GM18951 (cell line): ENCODE data around the gene FYN.

Source experiments
- POLR2A ChIP-seq: IDR thresholded peaks from 4 replicates; pipeline ENCODE4 v1.6.1; 2011; ENCODE audit warnings: mild to moderate bottlenecking; ENCODE audit not compliant: insufficient read length, insufficient read depth; ENCODE audit errors: extremely low read depth
- in situ Hi-C: fragments of 300-500 bp; cut with MboI; formaldehyde crosslinking; loops from one replicate; pipeline ENCODE4 v1.12.0; 2022; ENCODE audit warnings: low sequenced_read_pairs, mixed read lengths, inconsistent platforms; ENCODE audit not compliant: unreplicated experiment

Gene FYN

DNA sequence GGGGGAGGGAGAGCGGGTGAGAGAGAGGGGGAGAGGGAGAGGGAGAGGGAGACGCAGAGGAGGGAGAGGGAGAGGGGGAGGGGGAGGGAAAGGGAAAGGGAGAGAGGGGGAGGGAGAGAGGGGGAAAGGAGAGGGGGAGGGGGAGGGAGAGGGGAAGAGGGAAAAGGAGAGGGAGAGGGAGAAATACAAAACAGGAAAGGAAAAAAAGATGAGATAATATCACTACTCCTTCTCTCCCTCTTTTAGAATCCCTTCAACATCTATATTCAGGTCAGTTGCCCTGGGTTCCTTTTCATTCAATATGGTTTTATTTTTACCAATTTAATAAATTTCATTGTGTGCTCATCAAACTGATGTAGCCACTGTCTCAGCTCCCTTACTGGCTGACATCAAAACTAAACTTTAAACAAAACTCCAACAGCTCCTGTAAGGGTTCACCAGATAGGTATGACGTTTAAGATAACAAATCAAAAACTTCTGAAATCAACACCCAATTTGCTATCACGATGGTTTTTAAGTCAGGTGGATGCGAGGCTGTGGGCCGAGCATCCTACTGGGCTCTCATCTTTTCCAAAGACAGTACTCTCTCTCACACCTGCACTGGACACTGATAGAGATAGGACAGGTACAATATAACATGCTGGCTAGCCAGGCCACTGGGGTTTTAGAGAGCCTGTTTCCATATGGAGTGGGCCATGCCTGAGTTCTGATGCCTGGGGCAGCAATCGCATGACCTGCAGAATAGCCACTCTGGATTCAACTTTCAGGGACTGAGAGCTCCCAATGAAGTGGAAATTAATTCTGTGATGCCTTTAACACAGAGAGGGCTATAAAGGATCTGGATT, 99.5 kb downstream of the FYN start:
- in situ Hi-C loops, result no loop called here
- TF ChIP-seq POLR2A, result no peak

DNA sequence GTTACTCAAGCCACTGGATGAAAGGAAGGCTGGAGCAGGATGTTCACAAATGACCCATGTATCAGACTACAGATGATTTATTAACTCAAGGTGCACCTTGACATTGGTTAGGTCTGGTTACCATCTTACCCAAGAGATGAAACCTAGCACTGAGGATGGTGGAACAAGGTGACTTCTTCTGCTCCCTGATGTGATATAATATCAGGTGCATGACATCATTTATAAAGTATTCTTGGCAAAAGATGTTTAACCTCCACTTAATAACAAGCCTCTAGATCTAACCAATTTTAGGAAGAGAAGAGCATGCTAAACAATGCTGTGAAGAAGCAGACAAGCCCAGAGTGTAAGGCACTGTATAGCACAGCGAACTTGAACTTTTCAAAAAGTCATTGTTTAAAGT, 100.9 kb downstream of the FYN start:
- in situ Hi-C loops, result no loop called here
- no peak for TF ChIP-seq POLR2A

DNA sequence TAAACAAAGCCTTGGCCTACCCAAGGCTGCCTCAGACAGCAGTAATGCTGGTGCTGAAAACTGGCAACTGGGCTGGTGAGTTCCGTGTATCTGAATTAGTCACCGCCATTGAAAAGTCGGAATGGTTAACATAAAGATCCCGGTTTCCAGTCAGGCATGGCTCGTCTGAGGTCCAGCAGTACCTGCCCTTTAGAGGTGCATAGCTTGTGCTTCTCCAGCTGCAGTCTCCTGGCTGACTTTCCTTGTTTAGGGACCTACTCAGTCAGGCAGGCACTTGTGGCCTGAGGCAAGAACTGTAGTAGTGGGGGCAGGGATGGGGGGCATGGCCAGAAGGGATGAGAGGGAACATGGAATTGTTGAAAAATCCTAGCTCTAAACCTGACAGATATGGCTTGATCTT, 101.6 kb downstream of the FYN start:
- TF ChIP-seq POLR2A, result no peak
- in situ Hi-C loops, result no loop called here

DNA sequence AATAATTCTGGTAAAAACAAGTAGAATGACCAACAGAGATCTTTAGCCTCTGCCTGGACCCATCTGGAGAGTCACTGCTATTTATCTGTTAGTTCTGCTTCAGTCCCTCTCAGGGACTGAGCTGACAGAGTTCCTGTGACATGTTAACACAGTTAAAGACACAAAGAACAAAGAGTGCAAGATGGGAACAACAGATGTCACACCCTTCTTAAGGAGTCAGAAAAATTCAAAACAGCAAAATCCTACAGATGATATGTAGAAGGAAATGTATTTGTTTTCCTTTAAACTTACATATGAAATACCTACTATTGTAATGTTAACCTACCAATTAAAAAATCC, 102.2 kb downstream of the FYN start:
- in situ Hi-C loops, result no loop called here
- TF ChIP-seq POLR2A, result no peak

DNA sequence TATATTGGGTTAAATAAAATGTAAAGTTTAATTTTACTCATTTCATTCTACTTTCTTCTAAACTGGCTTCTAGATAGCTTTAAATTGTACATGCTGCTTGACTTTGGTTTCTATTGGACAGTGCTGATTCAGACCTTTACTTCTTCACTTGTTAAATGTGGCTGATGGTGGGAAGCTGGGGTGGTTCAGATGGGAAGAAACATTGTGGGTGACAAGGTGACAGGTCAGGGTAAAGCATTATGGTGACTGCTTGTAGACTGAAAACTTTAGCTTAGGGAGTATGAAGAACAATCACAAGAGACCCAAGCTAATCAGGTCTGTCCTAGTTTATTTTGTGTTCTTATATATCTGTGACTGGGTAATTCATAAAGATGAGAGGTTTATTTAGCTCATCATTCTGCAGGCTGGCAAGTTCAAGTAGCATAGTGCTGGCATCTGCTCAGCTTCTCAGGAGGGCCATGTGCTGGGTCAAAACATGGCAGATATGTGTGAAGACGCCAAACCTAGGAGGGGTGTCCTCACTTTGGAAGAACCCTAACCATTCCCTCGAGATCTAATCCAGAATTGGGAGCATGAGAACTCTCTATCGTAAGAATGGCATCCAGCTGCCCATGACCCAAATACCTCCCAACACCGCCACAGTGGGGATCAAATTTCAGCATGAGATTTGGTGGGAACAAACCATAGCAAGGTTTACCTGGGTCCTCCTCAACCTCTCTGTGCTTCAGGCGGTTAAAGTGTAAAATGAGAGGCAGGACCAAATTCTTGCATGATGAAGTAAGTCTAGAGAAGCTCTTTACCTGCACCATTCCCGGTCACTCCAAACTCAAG, 102.8 kb downstream of the FYN start:
- in situ Hi-C loops, result no loop called here
- no peak for TF ChIP-seq POLR2A

DNA sequence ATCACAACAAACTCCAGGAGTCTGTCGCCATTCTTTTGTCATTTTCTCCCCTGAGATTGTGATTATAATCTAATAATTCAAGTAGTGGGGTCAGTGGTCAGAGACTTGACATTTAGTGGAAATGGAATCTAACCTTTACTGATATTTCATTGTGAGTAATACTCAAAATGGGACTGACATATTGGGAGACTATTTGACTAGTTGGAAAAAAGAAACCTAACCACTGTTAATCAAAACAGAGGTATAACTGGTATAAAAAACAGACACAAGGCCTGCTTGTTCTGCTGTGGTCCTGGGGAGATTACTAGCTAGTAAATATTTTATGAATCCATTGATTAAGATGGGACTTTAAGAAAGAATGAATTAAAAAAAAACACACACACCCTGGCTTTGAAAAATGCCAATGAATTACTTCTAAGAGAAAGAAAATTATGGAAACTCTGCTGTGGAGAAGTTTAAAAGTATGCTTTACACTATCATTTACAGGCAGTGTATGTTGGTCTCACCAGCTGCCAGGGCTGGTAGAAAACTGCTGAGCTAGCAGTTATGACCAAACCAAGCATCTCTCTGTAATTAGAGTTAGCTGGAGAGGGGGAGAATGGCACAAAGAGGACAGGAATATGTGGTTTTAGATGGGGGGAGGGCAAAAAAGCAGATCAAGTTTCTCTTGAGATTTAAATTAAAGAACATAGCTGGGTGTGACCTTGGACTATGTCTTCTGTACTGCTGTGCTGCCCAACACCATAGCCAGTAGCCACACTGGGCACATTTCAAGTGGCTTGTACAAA, 103.7 kb downstream of the FYN start:
- TF ChIP-seq POLR2A, result no peak
- in situ Hi-C loops, result no loop called here

DNA sequence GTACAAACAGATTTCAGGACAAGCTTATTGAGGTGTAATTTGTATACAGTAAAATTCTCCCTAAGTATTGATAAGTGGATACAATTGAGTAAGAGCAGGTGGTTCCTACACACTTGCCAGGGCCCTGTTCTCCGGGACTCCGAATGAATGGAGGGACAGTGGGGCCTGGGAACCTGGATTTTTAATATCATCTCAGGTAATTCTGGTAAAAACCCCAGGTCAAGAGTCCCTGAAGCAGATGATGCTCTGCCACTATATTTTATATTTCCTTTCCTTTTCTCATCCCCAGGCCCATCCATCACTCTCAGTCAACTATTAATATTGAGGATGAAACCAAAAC, 104.9 kb downstream of the FYN start:
- in situ Hi-C loops, result no loop called here
- no peak for TF ChIP-seq POLR2A

DNA sequence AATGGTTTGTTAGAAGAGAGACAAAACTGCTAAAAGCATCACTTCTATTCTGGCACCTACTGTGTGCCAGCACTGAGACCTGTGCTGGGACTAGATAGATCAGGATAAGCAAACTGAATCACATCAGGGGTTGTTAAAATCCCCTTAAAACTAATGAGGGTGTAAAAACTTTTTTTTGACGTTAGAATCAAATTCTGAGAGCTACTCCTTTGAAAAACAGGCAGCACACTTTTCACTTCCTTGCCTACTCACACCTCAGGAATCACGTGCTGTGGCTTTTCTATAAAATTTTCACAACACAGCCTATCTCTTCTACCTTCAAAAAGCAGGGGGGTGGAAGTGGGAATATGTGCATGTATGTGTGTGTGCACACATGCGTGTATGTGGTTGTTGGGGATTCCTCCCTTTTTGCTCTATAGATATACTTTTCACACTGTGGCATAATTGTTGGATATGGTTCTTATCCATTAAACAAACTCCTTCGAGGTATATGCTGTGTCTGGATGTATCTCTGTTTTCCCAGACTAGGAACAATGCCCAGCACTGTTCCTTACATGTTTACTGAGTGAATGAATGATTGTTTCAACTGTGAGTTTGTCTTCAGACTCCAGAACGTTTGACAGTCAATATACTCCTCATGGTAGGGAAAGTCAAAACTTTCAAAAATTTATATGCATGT, 105.4 kb downstream of the FYN start:
- in situ Hi-C loops, result no loop called here
- TF ChIP-seq POLR2A, result no peak

DNA sequence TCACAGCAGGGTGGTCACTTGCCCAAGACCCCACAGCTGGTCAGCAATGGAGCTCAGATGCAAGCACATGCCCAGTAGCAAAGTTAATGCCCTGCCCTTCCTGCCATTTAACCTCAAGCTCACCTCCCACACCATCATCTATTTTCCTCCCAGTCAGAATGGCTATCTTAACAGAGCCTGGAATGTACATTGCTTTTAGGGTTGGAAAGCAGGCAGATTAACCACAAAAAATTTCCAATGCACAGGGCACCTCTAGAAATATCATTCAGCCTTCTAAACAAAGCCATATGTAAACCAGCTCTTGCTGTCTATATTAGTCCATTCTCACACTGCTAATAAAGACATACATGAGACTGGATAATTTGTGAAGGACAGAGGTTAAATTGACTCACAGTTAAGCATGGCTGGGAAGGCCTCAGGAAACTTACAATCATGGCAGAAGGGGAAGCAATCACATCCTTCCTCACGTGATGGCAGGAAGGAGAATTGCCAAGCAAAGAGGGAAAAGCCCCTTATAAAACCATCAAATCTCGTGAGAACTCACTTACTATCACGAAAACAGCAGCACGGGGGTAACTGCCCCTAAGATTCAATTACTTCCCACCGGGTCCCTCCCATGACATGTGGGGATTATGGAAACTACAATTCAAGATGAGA, 106.9 kb downstream of the FYN start:
- no peak for TF ChIP-seq POLR2A
- in situ Hi-C loops, result no loop called here

DNA sequence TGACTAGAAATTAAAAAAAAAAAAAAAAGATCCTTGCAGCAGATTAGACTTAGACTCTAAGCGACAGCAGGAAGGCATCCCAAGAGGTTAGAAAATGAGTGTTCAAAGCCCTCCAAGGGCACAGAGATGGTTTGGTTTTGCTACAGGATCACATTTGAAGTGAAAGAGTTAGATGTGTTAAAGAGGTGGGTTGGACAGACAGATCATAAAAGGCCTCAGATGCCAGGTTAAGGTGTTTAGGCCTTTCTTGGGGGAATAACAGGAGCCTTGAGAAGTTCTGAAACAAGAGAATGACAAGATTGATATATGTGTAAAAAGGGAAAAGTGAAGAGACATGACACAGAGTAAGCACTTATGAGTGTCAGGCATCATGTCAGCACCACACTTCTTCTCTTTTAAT, 107.5 kb downstream of the FYN start:
- no peak for TF ChIP-seq POLR2A
- in situ Hi-C loops, result no loop called here

DNA sequence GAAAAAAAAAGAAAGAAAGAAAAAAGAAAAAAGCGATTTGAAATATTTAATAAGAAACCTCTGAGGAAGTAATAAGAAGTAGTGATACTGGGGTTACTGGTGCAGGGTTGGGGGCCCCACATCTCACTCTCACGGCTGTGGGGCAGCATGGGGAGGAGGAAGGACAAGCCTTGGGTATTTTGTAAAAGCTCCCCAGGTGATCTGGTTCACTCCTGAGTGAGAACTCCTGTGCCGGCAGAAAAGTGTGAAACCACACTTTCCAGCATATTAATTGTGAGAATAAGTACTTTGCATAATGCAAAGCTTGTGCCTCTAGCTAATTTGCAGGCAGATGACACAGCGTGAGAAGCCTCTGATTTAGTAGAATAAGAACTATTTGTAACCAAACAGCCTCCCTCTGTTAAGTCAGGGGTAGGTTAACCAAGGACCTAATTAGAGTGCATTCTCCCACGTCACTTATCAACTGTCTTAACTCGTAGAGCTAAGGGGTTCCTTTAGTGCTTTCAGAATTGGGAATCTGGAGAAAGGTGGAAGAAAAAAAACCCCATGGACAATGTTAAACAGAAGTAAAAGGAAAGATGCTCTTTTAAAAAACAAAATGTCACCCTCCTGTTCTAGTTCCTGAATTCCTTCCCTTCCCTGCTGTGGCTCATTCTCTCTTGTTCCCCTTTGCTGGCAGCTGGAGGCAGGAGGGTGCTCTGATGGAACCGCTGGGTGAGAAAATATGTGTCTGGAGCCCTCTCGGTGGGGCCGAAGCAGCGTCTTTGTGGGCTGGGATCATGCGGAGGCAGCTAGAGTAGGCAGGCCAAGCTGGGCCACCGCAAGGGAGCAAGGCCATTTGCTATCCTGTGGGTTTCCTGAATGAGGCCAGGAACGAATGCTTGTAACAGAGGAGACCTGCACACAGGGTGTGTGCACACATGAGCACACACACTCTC, 108.7 kb downstream of the FYN start:
- no peak for TF ChIP-seq POLR2A
- in situ Hi-C loops, result no loop called here
